Lower leg skin (tissue), 4 donors: ENCODE results near the gene EFEMP1. TPM values are rescaled to one million over a fixed set of nuclear protein-coding genes. Genes with fewer than 3 reads are reported as not detected.

Experiments
- DNase-seq, 2 donors: peaks; one replicate each; pipeline ENCODE4 v3.0.0-alpha.2; 2019; ENCODE audit warnings: low spot score in 2 of 2
- H3K4me3 ChIP-seq: fragments of 200-600 bp; sonication (generic); 2 replicates; pipeline ENCODE4 v1.5.1; 2017; ENCODE audit warnings: mild to moderate bottlenecking, low read depth; ENCODE audit not compliant: poor library complexity, severe bottlenecking
- CTCF ChIP-seq, 3 donors: fragments of 450-650 bp; IDR thresholded peaks; one replicate each; pipeline ENCODE4 v1.5.1; 2016; ENCODE audit warnings: antibody characterized with exemption in 3 of 3, mild to moderate bottlenecking in 3 of 3, moderate library complexity in 2 of 3
- POLR2A ChIP-seq, 2 donors: fragments of 450-650 bp; IDR thresholded peaks; one replicate each; pipeline ENCODE4 v1.6.1; 2016 to 2017; ENCODE audit warnings: antibody characterized with exemption in 2 of 2, mild to moderate bottlenecking in 1 of 2, moderate library complexity in 1 of 2
- WGBS, 2 donors: methylation state at CpG; one replicate each; pipeline ENCODE4 v1.1.5; 2018; 5-methylcytosine and 5-hydroxymethylcytosine counted together
- intact Hi-C: fragments of 100-400 bp; cut with DNase I; formaldehyde crosslinking; loops from one replicate; pipeline ENCODE4 v1.15.0; 2023; ENCODE audit warnings: low total_unique reads
- total RNA-seq, 4 donors: library from RNA; depleted of rRNA; stranded (reverse); fragments of >200 nt; gene quantifications; one replicate each; pipeline ENCODE4 v1.1.0, GENCODE V29; 2016

Gene EFEMP1
- total RNA-seq, 4 donors from 2014 or later = 86.2 to 113 (median 98.9) TPM

GRCh38 chr2:55896633-55897032 is 26.9 kb downstream of the EFEMP1 start:
- H3K4me3 ChIP-seq = no peak overlapping the region
- TF ChIP-seq POLR2A (IDR thresholded peaks at IDR 0.05) = no peak
- TF ChIP-seq CTCF (IDR thresholded peaks at IDR 0.05) = no peak
- DNase-seq = no peak
- intact Hi-C loops = no loop called here

GRCh38 chr2:55894720-55895119 is 28.9 kb downstream of the EFEMP1 start:
- no peak for DNase-seq
- TF ChIP-seq CTCF (IDR thresholded peaks at IDR 0.05) = no peak
- no peak for TF ChIP-seq POLR2A (IDR thresholded peaks at IDR 0.05)
- no peak overlapping the region for H3K4me3 ChIP-seq
- WGBS, 2 donors = 75 to 78% methylated on average over 2 of the region's 2 CpGs
- intact Hi-C loops = no loop called here

- intact Hi-C loops = no loop called here
- no peak for DNase-seq
- H3K4me3 ChIP-seq = no peak overlapping the region
- 32 to 33% methylated on average over 2 of the region's 2 CpGs for WGBS, 2 donors
- TF ChIP-seq CTCF (IDR thresholded peaks at IDR 0.05) (no peak), POLR2A (IDR thresholded peaks at IDR 0.05) (no peak)
Measured at GRCh38 chr2:55891671-55892094, 31.9 kb downstream of the EFEMP1 start.

DNA sequence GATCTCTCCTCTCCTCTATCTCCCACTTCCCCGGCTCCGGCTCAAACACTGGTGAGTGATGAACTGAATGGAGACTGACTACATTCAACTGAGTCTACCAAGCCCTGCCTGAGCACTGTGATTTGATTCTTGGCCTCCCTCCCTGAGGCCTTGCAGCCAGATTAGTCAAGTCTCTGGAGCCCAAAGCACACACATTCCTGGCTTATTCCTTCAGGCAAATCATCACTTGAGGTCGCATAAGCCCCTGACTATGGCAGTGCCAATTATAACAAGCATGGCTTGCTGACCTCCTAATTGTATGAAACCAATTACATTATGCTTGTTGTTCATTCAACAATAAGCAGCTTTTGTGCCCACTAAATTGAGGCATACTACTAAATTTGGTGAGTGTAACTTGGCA is 34.6 kb downstream of the EFEMP1 start:
- no peak overlapping the region for H3K4me3 ChIP-seq
- no peak for TF ChIP-seq CTCF (IDR thresholded peaks at IDR 0.05)
- TF ChIP-seq POLR2A (IDR thresholded peaks at IDR 0.05) = no peak
- no peak for DNase-seq
- 53 to 71% methylated on average over 3 of the region's 3 CpGs for WGBS, 2 donors
- intact Hi-C loops = no loop called here

- TF ChIP-seq POLR2A (IDR thresholded peaks at IDR 0.05) (no peak), CTCF (IDR thresholded peaks at IDR 0.05) (no peak)
- WGBS, 2 donors = 69 to 74% methylated on average over 7 of the region's 7 CpGs
- intact Hi-C loops = no loop called here
- no peak for DNase-seq
- H3K4me3 ChIP-seq = no peak overlapping the region
Measured at GRCh38 chr2:55887901-55888624, 35.5 kb downstream of the EFEMP1 start.

GRCh38 chr2:55887351-55887750 is 36.2 kb downstream of the EFEMP1 start:
- intact Hi-C loops = no loop called here
- no peak for DNase-seq
- TF ChIP-seq POLR2A (IDR thresholded peaks at IDR 0.05) = no peak
- no peak for TF ChIP-seq CTCF (IDR thresholded peaks at IDR 0.05)
- no peak overlapping the region for H3K4me3 ChIP-seq
- WGBS, 2 donors = 32 to 39% methylated on average over 2 of the region's 2 CpGs
